CD4-positive, alpha-beta T cell treated with Interleukin-1 beta for 1 hour (primary cell): Measurements from ENCODE around the gene HPGDS.
"Not testable (repeated sequence)": the region's sequence is repeated elsewhere in the genome, so short reads cannot be mapped to it uniquely, and the experiment has no call there.

ENCODE experiments used
- DNase-seq, 2 donors: peaks; one replicate each; pipeline ENCODE4 v3.0.0-alpha.2; 2020 to 2022

HPGDS gene

GRCh38 chr4:94307231-94307871 lies 35.3 kb downstream of the HPGDS start:
- no peak for DNase-seq

GRCh38 chr4:94306713-94307112 lies 35.9 kb downstream of the HPGDS start:
- no peak for DNase-seq

DNA sequence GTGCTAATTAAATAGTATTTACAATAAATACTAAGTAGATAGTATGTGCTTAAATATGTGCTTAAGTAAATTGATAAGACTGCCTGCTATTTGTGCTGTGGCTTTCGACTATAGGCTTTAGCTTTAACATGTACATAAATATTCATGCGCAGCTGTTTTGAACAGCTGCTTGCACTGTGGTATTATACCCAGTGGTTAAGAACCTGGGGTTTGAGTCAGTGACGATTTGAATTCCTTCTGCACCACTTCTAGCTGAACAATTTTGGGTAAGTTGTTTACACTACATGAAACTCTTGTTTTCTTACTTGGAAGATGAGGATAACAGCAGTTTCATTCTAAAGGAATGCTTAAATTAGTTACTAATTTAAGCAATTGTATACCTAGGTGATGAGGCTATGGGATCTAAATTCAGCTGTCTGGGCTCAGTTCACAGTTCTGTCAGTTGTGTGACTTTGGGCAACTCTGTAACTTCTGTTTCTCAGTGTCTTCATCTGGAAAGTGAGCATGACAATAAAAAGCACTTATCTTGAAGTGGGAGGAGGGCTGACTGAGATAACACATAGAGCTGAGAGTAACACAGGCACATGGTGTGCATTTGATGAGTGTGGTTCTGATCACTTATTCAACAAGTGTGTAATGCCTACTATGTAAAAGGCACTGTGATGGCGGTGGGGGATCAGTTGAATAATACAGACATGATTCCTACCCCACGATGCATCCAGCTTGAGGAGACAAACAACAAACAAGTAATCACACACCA lies 37.0 kb downstream of the HPGDS start:
- no peak for DNase-seq

DNA sequence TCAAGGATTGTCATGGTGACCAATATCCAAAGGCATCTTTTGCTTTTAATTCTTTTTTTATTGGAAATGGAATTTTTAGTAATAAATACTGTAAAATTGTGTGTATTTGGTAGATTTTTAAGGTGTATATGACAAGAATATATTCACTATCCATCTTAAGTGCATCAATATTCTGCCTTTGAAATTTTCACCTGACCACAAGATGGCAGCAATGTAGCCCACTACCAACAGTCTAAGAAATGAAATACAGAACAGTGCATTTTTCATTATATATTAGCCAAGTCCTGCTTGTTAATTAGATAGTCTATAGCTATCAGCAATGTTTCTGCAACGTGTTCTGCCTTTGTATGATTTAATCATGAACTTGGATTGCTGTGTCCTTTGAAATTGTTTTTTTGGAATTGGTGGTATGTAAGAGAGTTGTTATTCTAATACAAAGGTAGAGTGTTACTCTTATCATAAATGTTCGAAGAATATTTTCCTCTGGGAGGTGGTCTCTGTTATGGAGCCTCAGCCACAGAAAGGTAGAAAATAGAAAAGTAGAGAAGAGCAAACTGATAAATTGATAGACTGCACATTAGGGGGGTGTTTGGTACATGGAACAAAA lies 38.2 kb downstream of the HPGDS start:
- peak in 1 of 2 donors; percentile 28 for DNase-seq

DNA sequence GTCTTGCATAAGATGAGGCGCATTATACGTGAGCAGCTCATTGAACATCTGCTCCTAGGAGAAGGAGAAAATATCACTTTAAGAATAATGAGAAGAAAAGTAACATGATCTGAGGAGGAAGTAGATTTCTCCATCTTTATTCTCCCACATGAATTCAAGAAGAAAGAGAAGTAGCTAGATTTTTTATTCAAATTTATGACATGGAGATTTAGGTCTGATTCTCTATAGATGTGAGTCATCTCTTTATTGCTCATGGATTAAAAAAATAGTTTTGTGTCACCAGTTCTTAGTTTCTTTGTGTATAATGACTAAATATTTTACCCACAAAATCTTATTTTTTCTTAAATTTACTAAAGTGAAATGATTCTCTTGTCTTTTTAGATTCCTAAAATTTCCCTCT lies 40.4 kb downstream of the HPGDS start:
- no peak for DNase-seq

DNA sequence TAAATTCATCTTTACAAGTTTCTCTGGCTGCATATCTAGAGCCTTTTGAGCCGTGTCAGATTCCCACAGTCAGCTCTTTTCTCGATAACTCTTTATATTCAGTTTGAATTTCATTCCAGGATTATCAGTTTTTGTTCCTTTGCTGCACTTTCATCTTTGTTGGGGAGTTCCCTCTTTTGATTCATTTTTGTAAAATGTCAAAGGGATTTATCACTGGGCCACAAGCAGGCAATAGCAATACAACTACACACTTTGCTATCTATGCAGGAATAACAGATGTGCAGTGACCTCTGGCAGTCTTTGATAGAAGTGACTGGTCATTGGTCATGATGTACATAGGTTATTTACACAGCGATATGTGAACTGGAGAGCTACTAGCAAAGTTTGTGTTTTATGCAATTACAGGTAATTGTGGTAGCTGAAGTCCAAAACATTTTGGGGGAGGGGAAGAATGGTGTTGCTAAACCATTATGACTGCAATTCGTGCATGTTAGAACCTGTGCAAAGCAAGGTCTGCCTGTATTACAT lies 43.8 kb downstream of the HPGDS start:
- no peak for DNase-seq

- not testable (repeated sequence) for DNase-seq
Measured at GRCh38 chr4:94295473-94295872, 47.2 kb downstream of the HPGDS start.

DNA sequence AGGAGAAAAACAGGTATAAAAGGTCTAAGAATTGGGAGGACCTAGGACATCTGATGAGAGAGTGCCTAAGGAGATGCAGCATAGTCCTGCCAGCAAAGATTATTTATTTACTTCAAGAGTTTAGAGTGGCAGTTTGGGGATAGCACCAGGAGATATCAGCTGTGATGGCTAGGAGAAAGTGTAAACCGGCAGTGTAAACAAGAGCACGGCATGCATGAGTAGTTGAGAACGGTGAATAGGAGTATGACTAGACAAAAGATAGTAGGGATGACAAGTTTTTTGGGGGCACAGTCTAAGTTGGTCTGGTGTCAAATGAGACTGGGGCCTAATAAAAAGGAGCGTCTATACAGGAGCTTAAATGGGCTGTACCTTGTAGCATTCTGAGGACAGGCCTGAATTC lies 48.7 kb downstream of the HPGDS start:
- DNase-seq, result not testable (repeated sequence)

DNA sequence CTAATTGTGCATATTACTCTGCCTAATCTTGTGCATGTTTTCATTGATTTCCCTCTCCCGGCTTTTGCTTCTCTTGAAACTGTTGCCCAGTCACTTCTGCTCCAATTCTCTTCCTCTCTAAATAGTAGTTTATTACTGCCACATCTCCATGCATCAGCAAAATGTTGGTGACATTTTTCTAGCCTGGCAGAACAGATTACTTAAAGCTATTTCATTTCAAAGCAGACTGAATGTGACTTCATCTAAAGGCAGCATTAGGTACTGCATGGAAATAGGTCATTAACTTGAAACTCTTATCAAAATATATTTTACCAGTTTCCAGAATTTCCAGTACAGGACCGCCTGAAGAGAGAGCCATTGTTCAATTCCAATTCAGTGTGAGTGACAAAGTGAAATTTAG lies 52.4 kb downstream of the HPGDS start:
- no peak for DNase-seq

- no peak for DNase-seq
Measured at GRCh38 chr4:94285666-94286065, 57.0 kb downstream of the HPGDS start.

- DNase-seq, result no peak
Measured at GRCh38 chr4:94284889-94285288, 57.7 kb downstream of the HPGDS start.

- no peak for DNase-seq
Measured at GRCh38 chr4:94278781-94279180, 63.9 kb downstream of the HPGDS start.

DNA sequence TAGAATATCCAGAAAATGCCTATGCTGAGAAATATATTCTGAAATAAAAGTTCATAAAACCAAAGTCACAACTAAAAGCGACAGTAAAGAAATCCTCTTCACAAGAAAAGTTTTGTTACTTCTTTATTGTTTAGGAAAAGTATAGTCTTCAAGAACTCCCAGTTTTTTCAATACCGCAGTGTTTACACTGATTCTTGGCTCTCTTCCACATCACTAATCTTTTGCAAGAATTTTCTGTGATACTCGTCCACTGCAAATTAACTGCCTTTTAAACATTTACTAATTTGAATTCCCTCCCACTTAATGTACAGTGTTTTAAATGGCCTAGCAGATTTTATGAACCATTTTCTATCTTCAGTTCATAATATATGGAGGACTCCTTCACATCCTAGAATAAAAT lies 65.1 kb downstream of the HPGDS start:
- no peak for DNase-seq

DNA sequence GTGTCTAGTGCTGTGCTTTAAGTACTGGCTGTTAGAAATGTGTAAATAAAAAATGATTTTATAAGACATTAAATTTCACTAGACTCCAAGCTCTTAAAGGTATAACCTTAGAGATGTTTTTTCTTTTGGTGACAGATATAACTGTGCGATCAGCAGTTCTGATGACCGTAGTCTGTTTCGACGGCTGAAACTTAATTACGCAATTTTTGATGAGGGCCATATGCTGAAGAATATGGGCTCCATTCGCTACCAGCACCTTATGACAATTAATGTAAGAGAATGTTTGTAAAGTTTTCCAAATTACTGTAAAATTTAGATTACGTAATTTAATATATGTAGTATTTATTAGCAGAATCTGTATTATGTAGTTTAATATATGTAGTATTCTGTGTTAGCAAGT lies 66.4 kb downstream of the HPGDS start:
- DNase-seq, result no peak

DNA sequence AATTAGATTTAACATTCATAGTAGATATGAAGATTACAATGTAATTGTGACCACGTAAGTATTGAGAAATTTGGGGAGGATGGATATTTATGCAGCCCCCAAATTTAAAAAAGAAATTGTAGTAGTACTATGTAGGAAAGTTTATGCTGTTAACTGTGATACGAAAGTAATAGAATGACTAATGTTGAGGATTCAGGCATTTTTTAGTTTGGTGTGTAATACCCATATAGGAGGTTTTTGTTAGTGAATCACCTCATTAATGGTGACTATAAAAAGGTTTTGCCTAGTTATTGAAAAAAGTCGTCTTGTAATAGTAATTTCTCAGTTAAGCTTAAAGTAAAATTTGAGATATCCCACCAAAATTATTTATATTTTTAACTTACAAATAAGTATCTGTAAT lies 67.7 kb downstream of the HPGDS start:
- no peak for DNase-seq

DNA sequence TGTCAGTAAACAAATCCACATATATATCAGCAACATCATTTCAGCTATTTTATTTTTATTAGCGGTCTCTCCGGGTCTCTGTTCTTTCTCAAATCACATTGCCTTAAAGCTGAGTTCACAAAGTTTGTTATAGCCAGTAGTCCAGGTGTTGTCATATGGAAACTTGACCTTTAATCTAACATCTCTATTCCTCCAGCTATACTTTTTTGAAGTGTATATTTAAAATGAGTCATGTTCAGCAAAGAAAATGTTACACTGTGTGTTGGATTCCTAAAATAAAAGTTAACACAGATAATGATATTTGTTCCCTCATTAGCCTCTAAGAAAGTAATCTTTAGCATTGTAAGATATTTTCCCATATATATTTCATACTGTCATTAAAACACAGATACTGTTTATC lies 71.4 kb downstream of the HPGDS start:
- DNase-seq, result no peak

DNA sequence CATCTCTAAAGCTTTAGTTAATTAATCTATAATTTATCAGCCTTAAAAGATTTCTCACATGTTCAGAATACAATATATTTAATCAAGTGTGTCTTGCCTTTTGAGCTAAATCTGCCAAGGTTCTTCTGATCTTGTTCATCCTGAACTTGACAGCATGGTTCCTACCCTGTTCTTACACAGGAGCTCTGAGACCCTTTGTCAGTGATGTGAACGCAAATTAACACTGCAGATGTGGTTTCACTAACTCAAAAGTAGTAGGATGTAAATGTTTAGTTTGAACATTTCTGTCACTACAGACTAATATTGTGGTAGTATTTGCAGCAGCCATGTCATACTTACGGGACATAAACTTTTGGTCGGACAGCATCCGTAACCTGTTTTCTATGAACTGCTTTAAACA lies 75.6 kb downstream of the HPGDS start:
- no peak for DNase-seq

DNA sequence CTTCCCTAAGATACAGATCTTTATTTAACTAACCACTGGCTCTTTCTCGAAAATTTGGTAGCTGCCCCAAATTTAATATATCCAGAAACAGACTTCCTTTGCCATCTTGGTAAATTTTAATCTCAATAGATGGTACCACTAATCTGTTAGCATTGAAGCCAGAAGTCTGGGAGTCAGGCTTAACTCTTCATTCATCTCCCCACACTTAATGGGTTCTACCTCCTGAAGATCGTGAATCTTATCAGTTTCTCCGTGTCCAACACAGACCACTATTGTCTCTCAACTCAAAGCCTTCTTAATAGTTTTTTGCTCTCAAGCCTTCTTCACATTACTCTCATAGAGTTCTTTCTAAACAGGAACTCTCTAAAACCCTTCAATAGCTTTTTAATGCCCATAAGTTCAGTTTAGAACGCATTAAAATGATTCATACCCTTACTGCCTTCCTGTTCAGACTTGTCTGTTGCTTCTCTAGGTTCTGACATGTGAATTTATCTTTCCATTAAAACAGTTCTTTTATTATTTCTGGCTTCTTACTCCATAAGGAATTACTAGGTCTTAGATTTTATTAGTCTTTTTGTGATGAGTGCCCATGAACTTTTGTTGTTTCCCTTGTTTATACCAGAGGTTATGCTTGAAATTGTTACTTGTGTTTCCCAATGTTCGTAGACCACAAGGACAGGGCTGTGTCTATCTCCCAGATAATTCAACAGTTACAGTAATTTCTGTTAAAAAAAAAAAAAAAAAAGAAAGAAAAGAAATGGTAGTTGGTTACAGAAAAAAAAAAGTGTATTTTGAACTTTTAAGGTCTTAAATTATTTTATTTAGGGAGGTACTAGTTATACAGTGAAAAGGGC lies 80.2 kb downstream of the HPGDS start:
- no peak for DNase-seq

- no peak for DNase-seq
Measured at GRCh38 chr4:94256828-94257227, 85.8 kb downstream of the HPGDS start.

- no peak for DNase-seq
Measured at GRCh38 chr4:94256144-94256783, 86.4 kb downstream of the HPGDS start.

DNA sequence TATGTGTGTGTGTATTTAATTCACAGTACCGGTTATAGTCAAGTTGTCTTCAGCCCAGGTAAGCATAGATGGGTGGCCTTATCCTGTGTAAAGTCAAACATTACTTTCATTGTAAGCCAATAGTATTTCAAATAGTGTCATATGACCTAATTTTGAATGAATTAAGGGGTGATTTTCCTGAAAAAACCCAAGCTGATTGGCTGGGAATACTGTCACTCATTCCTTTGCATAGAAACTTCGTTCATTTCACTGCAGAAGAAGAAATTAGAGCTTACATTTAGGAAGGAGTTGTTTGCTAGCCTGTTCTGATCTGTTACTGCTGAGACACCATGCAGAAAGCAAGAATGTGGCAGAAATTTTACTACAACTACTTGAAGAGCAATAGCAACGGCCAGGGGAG lies 89.6 kb downstream of the HPGDS start:
- DNase-seq, result no peak

GRCh38 chr4:94251094-94251493 lies 91.5 kb downstream of the HPGDS start:
- no peak for DNase-seq
